Measurements from ENCODE around the gene BORCS5.

BORCS5 gene

GRCh38 chr12:12425616-12426015, 68.7 kb downstream of the BORCS5 start:
- ChIA-PET CTCF (interaction anchor here (1.1 kb wide), 1 partner anchor 11 kb away, joined by 5 read pairs; no protein-coding TSS in a partner anchor), POLR2A (no interaction called here)
- no peak for DNase-seq (ENCODE audit: extremely low spot score)
- TF ChIP-seq CTCF (IDR thresholded peaks at IDR 0.05; ENCODE audit: control extremely low read depth, extremely low read depth, low read depth, missing control alignments), result no peak

GRCh38 chr12:12427568-12427967, 70.7 kb downstream of the BORCS5 start:
- CTCF ChIA-PET, result interaction anchor here (0.9 to 1.3 kb wide), 2 partner anchors 9 to 11 kb away, joined by 3 to 4 read pairs; no protein-coding TSS in a partner anchor
- POLR2A ChIA-PET, result no interaction called here
- TF ChIP-seq CTCF (IDR thresholded peaks at IDR 0.05; ENCODE audit: control extremely low read depth, extremely low read depth, low read depth, missing control alignments), result no peak
- DNase-seq (ENCODE audit: extremely low spot score), result no peak

- CTCF ChIA-PET, result no interaction called here
- DNase-seq (ENCODE audit: extremely low spot score), result peak; percentile 35
- POLR2A ChIA-PET, result no interaction called here
These were observed 71.2 kb downstream of the BORCS5 start for GRCh38 chr12:12428047-12428446.

GRCh38 chr12:12428961-12429657, 72.2 kb downstream of the BORCS5 start:
- DNase-seq (ENCODE audit: extremely low spot score), result no peak
- ChIA-PET CTCF (interaction anchor here (1.1 to 1.5 kb wide), 2 partner anchors 11 to 139 kb away, joined by 3 to 4 read pairs; no protein-coding TSS in a partner anchor), POLR2A (no interaction called here)
- TF ChIP-seq CTCF (IDR thresholded peaks at IDR 0.05; ENCODE audit: control extremely low read depth, extremely low read depth, low read depth, missing control alignments), result no peak

More at GRCh38 chr12:12428047-12428446, 71.2 kb downstream of the BORCS5 start:
- TF ChIP-seq CTCF (IDR thresholded peaks at IDR 0.05; ENCODE audit: control extremely low read depth, extremely low read depth, low read depth, missing control alignments), result no peak

GRCh38 chr12:12432364-12432763, 75.5 kb downstream of the BORCS5 start:
- ChIA-PET CTCF (interaction anchor here (1.4 kb wide), 1 partner anchor 23 kb away, joined by 3 read pairs; no protein-coding TSS in a partner anchor), POLR2A (no interaction called here)
- no peak for DNase-seq (ENCODE audit: extremely low spot score)
- no peak for TF ChIP-seq CTCF (IDR thresholded peaks at IDR 0.05; ENCODE audit: control extremely low read depth, extremely low read depth, low read depth, missing control alignments)

- POLR2A ChIA-PET, result no interaction called here
- no peak for TF ChIP-seq CTCF (IDR thresholded peaks at IDR 0.05; ENCODE audit: control extremely low read depth, extremely low read depth, low read depth, missing control alignments)
- DNase-seq (ENCODE audit: extremely low spot score), result no peak
- CTCF ChIA-PET, result interaction anchor here (1.1 to 1.4 kb wide), 3 partner anchors 9 to 70 kb away, joined by 3 read pairs; no protein-coding TSS in a partner anchor
These were observed 76.4 kb downstream of the BORCS5 start for GRCh38 chr12:12433203-12433731.

All from GM10248 (cell line).